ENCODE results near the gene KHDRBS1.
"Not testable (repeated sequence)": the region's sequence is repeated elsewhere in the genome, so short reads cannot be mapped to it uniquely, and the experiment has no call there.

The KHDRBS1 gene

GRCh38 chr1:32014199-32014947, 705 bp downstream of the KHDRBS1 start:
- DNase-seq: peak; percentile 37

- peak; percentile 30 for DNase-seq
Measured at GRCh38 chr1:32014948-32015273, 1.2 kb downstream of the KHDRBS1 start.

- no peak for DNase-seq
Measured at GRCh38 chr1:32020339-32020738, 6.7 kb downstream of the KHDRBS1 start.

- not testable (repeated sequence) for DNase-seq
Measured at GRCh38 chr1:32021574-32022018, 7.9 kb downstream of the KHDRBS1 start.

- no peak for DNase-seq
Measured at GRCh38 chr1:32023351-32023750, 9.7 kb downstream of the KHDRBS1 start.

GRCh38 chr1:32025515-32025914, 11.8 kb downstream of the KHDRBS1 start:
- DNase-seq: no peak

GRCh38 chr1:32028746-32029145, 15.1 kb downstream of the KHDRBS1 start:
- DNase-seq: no peak

- DNase-seq: no peak
Measured at GRCh38 chr1:32031578-32032274, 18.1 kb downstream of the KHDRBS1 start.

GRCh38 chr1:32032275-32032615, 18.6 kb downstream of the KHDRBS1 start:
- no peak for DNase-seq

- DNase-seq: no peak
Measured at GRCh38 chr1:32035119-32035518, 21.5 kb downstream of the KHDRBS1 start.

GRCh38 chr1:32040711-32041110, 27.0 kb downstream of the KHDRBS1 start:
- DNase-seq: no peak

GRCh38 chr1:32042330-32042729, 28.7 kb downstream of the KHDRBS1 start:
- DNase-seq: no peak

- no peak for DNase-seq
Measured at GRCh38 chr1:32044234-32044633, 30.6 kb downstream of the KHDRBS1 start.

- no peak for DNase-seq
Measured at GRCh38 chr1:32045772-32046171, 32.1 kb downstream of the KHDRBS1 start.

GRCh38 chr1:32047701-32048100, 34.0 kb downstream of the KHDRBS1 start:
- DNase-seq: no peak

- no peak for DNase-seq
Measured at GRCh38 chr1:32048440-32048839, 34.8 kb downstream of the KHDRBS1 start.

GRCh38 chr1:32051706-32052105, 38.0 kb downstream of the KHDRBS1 start:
- DNase-seq: no peak

GRCh38 chr1:32052887-32053286, 39.2 kb downstream of the KHDRBS1 start:
- DNase-seq: no peak

GRCh38 chr1:32055416-32055815, 41.7 kb downstream of the KHDRBS1 start:
- DNase-seq: no peak

- no peak for DNase-seq
Measured at GRCh38 chr1:32056598-32056997, 42.9 kb downstream of the KHDRBS1 start.

- DNase-seq: no peak
Measured at GRCh38 chr1:32060914-32061313, 47.2 kb downstream of the KHDRBS1 start.

GRCh38 chr1:32062867-32063230, 49.2 kb downstream of the KHDRBS1 start:
- DNase-seq: no peak

- peak; percentile 28 for DNase-seq
Measured at GRCh38 chr1:32063261-32063681, 49.6 kb downstream of the KHDRBS1 start.

- DNase-seq: not testable (repeated sequence)
Measured at GRCh38 chr1:32065613-32066488, 52.2 kb downstream of the KHDRBS1 start.
